GM23338 (cell line): ENCODE results near the gene BNC2. TPM values are rescaled to one million over a fixed set of nuclear protein-coding genes. Genes with fewer than 3 reads are reported as not detected.

Experiments used
- ATAC-seq: fragments of 200-7000 bp; cut with Tn5 transposase; 3 replicates; pipeline ENCODE4 v1.9.1; 2020
- DNase-seq: peaks from one replicate; pipeline ENCODE4 v3.0.0-alpha.2; 2015; ENCODE audit warnings: low spot score
- H2AFZ ChIP-seq: fragments of 200-600 bp; sonication (generic); 2 replicates; pipeline ENCODE4 v1.8.0; 2016; ENCODE audit warnings: antibody characterized with exemption, mild to moderate bottlenecking, moderate library complexity
- H3F3A ChIP-seq: fragments of 200-600 bp; sonication (generic); replicated peaks from 2 replicates; pipeline ENCODE4 v1.8.0; 2017; ENCODE audit warnings: antibody characterized with exemption, mixed run types, low read depth
- H3K27ac ChIP-seq: fragments of 200-600 bp; sonication (generic); 2 replicates; pipeline ENCODE4 v1.6.1; 2016; ENCODE audit warnings: low read depth
- H3K27me3 ChIP-seq: fragments of 200-600 bp; sonication (generic); 2 replicates; pipeline ENCODE4 v1.8.0; 2016; ENCODE audit warnings: mild to moderate bottlenecking, mixed run types, moderate library complexity; ENCODE audit not compliant: insufficient read depth
- H3K36me3 ChIP-seq: fragments of 200-600 bp; sonication (generic); 2 replicates; pipeline ENCODE4 v1.8.0; 2016; ENCODE audit warnings: mild to moderate bottlenecking; ENCODE audit not compliant: insufficient read depth
- H3K4me1 ChIP-seq: fragments of 200-600 bp; sonication (generic); 2 replicates; pipeline ENCODE4 v1.8.0; 2016; ENCODE audit warnings: mild to moderate bottlenecking, moderate library complexity; ENCODE audit not compliant: insufficient read depth
- H3K4me2 ChIP-seq: fragments of 200-600 bp; sonication (generic); 2 replicates; pipeline ENCODE4 v1.7.1; 2017; ENCODE audit warnings: mixed run types
- H3K4me3 ChIP-seq: fragments of 200-600 bp; sonication (generic); 2 replicates; pipeline ENCODE4 v1.6.1; 2016; ENCODE audit warnings: mixed run types
- H3K79me2 ChIP-seq: fragments of 200-600 bp; sonication (generic); replicated peaks from 2 replicates; pipeline ENCODE4 v1.8.0; 2017; ENCODE audit warnings: mild to moderate bottlenecking; ENCODE audit not compliant: insufficient read depth
- H3K9me2 ChIP-seq: fragments of 200-600 bp; sonication (generic); 2 replicates; pipeline ENCODE4 v1.8.0; 2017; ENCODE audit not compliant: insufficient read depth
- H4K20me1 ChIP-seq: fragments of 200-600 bp; sonication (generic); replicated peaks from 2 replicates; pipeline ENCODE4 v1.8.0; 2017; ENCODE audit warnings: mild to moderate bottlenecking; ENCODE audit not compliant: insufficient read depth
- H3K27ac Mint-ChIP-seq: 2 replicates; pipeline ENCODE4 v1.8.0; 2020; ENCODE audit warnings: inconsistent platforms, mild to moderate bottlenecking, moderate library complexity, mixed read lengths
- H3K27me3 Mint-ChIP-seq: 3 replicates; pipeline ENCODE4 v1.8.0; 2022; ENCODE audit warnings: low read depth, mild to moderate bottlenecking, moderate library complexity, mixed read lengths, inconsistent platforms; ENCODE audit not compliant: insufficient read depth, poor library complexity
- H3K36me3 Mint-ChIP-seq: 3 replicates; pipeline ENCODE4 v1.8.0; 2021; ENCODE audit warnings: low read depth, mild to moderate bottlenecking, inconsistent platforms, moderate library complexity, mixed read lengths
- H3K4me1 Mint-ChIP-seq: 3 replicates; pipeline ENCODE4 v1.8.0; 2020; ENCODE audit warnings: mild to moderate bottlenecking, inconsistent platforms, mixed read lengths
- H3K4me3 Mint-ChIP-seq: 3 replicates; pipeline ENCODE4 v1.8.0; 2021; ENCODE audit warnings: moderate library complexity, mild to moderate bottlenecking, inconsistent platforms, mixed read lengths
- H3K9me3 Mint-ChIP-seq: 3 replicates; pipeline ENCODE4 v1.8.0; 2020; ENCODE audit warnings: moderate library complexity, mild to moderate bottlenecking, inconsistent platforms, mixed read lengths
- CREB1 ChIP-seq: fragments of 250-450 bp; sonication (Bioruptor Pico); IDR thresholded peaks from 2 replicates; pipeline ENCODE4 v1.5.0; 2020; ENCODE audit warnings: low read depth, mild to moderate bottlenecking, moderate library complexity
- EZH2 ChIP-seq: fragments of 200-600 bp; sonication (generic); IDR thresholded peaks from one replicate; pipeline ENCODE4 v1.8.0; 2017; ENCODE audit warnings: antibody characterized with exemption, mild to moderate bottlenecking, low read depth; ENCODE audit not compliant: unreplicated experiment
- EZH2phosphoT487 ChIP-seq: fragments of 200-600 bp; sonication (generic); IDR thresholded peaks from one replicate; pipeline ENCODE4 v1.8.1; 2018; ENCODE audit warnings: antibody characterized with exemption; ENCODE audit not compliant: unreplicated experiment
- JUNB ChIP-seq: IDR thresholded peaks from one replicate; pipeline ENCODE4 v1.6.1; 2016; ENCODE audit warnings: antibody characterized with exemption; ENCODE audit not compliant: unreplicated experiment
- NANOG ChIP-seq: IDR thresholded peaks from 2 replicates; pipeline ENCODE4 v1.6.1; 2016; ENCODE audit warnings: antibody characterized with exemption, borderline replicate concordance
- POLR2AphosphoS5 ChIP-seq: IDR thresholded peaks from 2 replicates; pipeline ENCODE4 v1.6.1; 2016; ENCODE audit warnings: antibody characterized with exemption, low read depth
- STAT1 ChIP-seq: IDR thresholded peaks from one replicate; pipeline ENCODE4 v1.6.1; 2016; ENCODE audit warnings: antibody characterized with exemption; ENCODE audit not compliant: unreplicated experiment
- ZNF114 ChIP-seq: fragments of 250-450 bp; sonication (Bioruptor Pico); IDR thresholded peaks from 2 replicates; pipeline ENCODE4 v1.5.0; 2020; ENCODE audit warnings: mild to moderate bottlenecking, moderate library complexity
- ZNF331 ChIP-seq: fragments of 250-450 bp; sonication (Bioruptor Pico); IDR thresholded peaks from 2 replicates; pipeline ENCODE4 v1.5.0; 2020; ENCODE audit warnings: low read depth, mild to moderate bottlenecking, moderate library complexity
- ZNF462 ChIP-seq: fragments of 250-450 bp; sonication (Bioruptor Pico); IDR thresholded peaks from 2 replicates; pipeline ENCODE4 v1.5.0; 2020; ENCODE audit warnings: mild to moderate bottlenecking, moderate library complexity
- polyA plus RNA-seq: library from polyadenylated mRNA; unstranded; fragments of >200 nt; fragmentation: Nextera tagmentation; extraction: Ambion mirVana; gene quantifications from 2 replicates; pipeline ENCODE4 v1.2.1, GENCODE V29; 2016
- total RNA-seq: library from RNA; depleted of rRNA; stranded (reverse); fragments of >200 nt; shearing (Covaris generic); gene quantifications from 2 replicates; pipeline ENCODE4 v1.2.3, GENCODE V29; 2014
- TF ChIP-seq, protein P1 (sequence below): IDR thresholded peaks from 2 replicates; pipeline ENCODE4 v1.6.1; 2016; ENCODE audit warnings: antibody characterized with exemption
- TF ChIP-seq, protein P2 (sequence below), 2 experiments: fragments of 200-600 bp in 1 of 2; sonication (generic) in 1 of 2; conservative IDR thresholded peaks; 2 replicates each; pipeline versions ENCODE4 v1.5.1 to v1.6.1; 2016 to 2017; ENCODE audit warnings: antibody characterized with exemption in 2 of 2, low read depth in 2 of 2, mild to moderate bottlenecking in 2 of 2, moderate library complexity in 1 of 2

Gene BNC2
- total and polyA plus RNA-seq, 2 experiments from 2014 or later: 12.7 to 13.2 TPM

GRCh38 chr9:16526380-16526779 lies 344.1 kb downstream of the BNC2 start:
- no peak for ATAC-seq

DNA sequence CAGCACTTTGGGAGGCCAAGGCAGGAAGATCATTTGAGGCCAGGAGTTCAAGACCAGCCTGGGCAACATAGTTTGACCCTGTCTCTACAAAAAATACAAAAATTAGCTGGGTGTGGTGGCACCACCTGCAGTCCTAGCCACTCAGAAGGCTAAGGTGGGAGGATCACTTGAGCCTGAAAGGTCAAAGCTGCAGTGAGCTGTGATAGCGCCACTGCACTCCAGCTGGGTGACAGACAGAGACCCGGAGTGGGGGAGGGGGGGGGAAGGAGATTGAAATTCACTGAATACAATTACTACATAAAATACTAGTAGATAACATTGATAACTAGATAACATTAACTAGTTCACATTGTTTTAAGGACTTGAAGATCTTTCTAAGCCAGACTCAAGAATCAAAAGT lies 345.6 kb downstream of the BNC2 start:
- peaks cover 4% of the 10 kb centered on the region for H3K27me3 Mint-ChIP-seq
- no peaks in the 10 kb centered on the region for H3K9me3 Mint-ChIP-seq
- no peaks in the 10 kb centered on the region for H3K36me3 ChIP-seq
- peaks cover 22% of the 10 kb centered on the region for H3K4me1 ChIP-seq
- H3K79me2 ChIP-seq: no peaks in the 10 kb centered on the region
- H3K9me2 ChIP-seq: no peaks in the 10 kb centered on the region
- H3K27ac ChIP-seq: no peak overlapping the region
- H4K20me1 ChIP-seq: no peaks in the 10 kb centered on the region
- H3K27me3 ChIP-seq: no peaks in the 10 kb centered on the region
- H3K4me3 Mint-ChIP-seq: no peak overlapping the region
- peak overlapping the region; percentile 46 for H3K4me2 ChIP-seq
- no peaks in the 10 kb centered on the region for H3F3A ChIP-seq
- H3K36me3 Mint-ChIP-seq: peaks cover 5% of the 10 kb centered on the region; the same call in 1 of the 3 replicates
- DNase-seq: peak; percentile 30
- ATAC-seq: peak; percentile 76
- H3K4me1 Mint-ChIP-seq: peaks cover 50% of the 10 kb centered on the region
- H3K4me3 ChIP-seq: no peak overlapping the region
- H3K27ac Mint-ChIP-seq: no peak overlapping the region
- no peak overlapping the region for H2AFZ ChIP-seq
- TF ChIP-seq ZNF462: no peak
- TF ChIP-seq NANOG: no peak
- no peak for TF ChIP-seq STAT1
- TF ChIP-seq, protein P1, sequence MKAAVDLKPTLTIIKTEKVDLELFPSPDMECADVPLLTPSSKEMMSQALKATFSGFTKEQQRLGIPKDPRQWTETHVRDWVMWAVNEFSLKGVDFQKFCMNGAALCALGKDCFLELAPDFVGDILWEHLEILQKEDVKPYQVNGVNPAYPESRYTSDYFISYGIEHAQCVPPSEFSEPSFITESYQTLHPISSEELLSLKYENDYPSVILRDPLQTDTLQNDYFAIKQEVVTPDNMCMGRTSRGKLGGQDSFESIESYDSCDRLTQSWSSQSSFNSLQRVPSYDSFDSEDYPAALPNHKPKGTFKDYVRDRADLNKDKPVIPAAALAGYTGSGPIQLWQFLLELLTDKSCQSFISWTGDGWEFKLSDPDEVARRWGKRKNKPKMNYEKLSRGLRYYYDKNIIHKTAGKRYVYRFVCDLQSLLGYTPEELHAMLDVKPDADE: no peak
- no peak for TF ChIP-seq EZH2
- no peak for TF ChIP-seq JUNB
- no peak for TF ChIP-seq EZH2phosphoT487
- no peak for TF ChIP-seq CREB1 (CRISPR knock-in tag)
- TF ChIP-seq ZNF114 (CRISPR knock-in tag): no peak
- no peak for TF ChIP-seq POLR2AphosphoS5
- no peak for TF ChIP-seq ZNF331 (CRISPR knock-in tag)

More at GRCh38 chr9:16526380-16526779, 344.1 kb downstream of the BNC2 start:
- DNase-seq: no peak
- H3K4me1 Mint-ChIP-seq: peaks cover 47% of the 10 kb centered on the region
- Histone ChIP-seq H3K9me2 (no peaks in the 10 kb centered on the region), H3K79me2 (no peaks in the 10 kb centered on the region), H3K4me2 (no peak overlapping the region), H3K36me3 (no peaks in the 10 kb centered on the region), H4K20me1 (no peaks in the 10 kb centered on the region), H3K27me3 (no peaks in the 10 kb centered on the region), H3K4me3 (no peak overlapping the region), H3K4me1 (peaks cover 22% of the 10 kb centered on the region), H3F3A (no peaks in the 10 kb centered on the region), H2AFZ (no peak overlapping the region), H3K27ac (no peak overlapping the region)
- peaks cover 4% of the 10 kb centered on the region for H3K27me3 Mint-ChIP-seq
- TF ChIP-seq ZNF331 (CRISPR knock-in tag): no peak
- TF ChIP-seq STAT1: no peak
- TF ChIP-seq, protein P2, sequence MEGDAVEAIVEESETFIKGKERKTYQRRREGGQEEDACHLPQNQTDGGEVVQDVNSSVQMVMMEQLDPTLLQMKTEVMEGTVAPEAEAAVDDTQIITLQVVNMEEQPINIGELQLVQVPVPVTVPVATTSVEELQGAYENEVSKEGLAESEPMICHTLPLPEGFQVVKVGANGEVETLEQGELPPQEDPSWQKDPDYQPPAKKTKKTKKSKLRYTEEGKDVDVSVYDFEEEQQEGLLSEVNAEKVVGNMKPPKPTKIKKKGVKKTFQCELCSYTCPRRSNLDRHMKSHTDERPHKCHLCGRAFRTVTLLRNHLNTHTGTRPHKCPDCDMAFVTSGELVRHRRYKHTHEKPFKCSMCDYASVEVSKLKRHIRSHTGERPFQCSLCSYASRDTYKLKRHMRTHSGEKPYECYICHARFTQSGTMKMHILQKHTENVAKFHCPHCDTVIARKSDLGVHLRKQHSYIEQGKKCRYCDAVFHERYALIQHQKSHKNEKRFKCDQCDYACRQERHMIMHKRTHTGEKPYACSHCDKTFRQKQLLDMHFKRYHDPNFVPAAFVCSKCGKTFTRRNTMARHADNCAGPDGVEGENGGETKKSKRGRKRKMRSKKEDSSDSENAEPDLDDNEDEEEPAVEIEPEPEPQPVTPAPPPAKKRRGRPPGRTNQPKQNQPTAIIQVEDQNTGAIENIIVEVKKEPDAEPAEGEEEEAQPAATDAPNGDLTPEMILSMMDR (conservative IDR thresholded peaks at IDR 0.05; ENCODE audit: low read depth in 2 of 2): no peak
- no peak for TF ChIP-seq ZNF114 (CRISPR knock-in tag)
- no peak for TF ChIP-seq POLR2AphosphoS5
- no peak for TF ChIP-seq EZH2phosphoT487
- no peak overlapping the region for H3K27ac Mint-ChIP-seq
- H3K4me3 Mint-ChIP-seq: no peak overlapping the region
- no peaks in the 10 kb centered on the region for H3K9me3 Mint-ChIP-seq
- peaks cover 5% of the 10 kb centered on the region; the same call in 1 of the 3 replicates for H3K36me3 Mint-ChIP-seq
